ENCODE results near the gene STX18. TPM values are rescaled to one million over a fixed set of nuclear protein-coding genes. Genes with fewer than 3 reads are reported as not detected.

The STX18 gene
- total RNA-seq, 1 experiment from 2014 or later: 18.5 TPM

- intact Hi-C loops (cut with micrococcal nuclease): no loop called here
Measured at GRCh38 chr4:4533461-4534169, 8.2 kb downstream of the STX18 start.

More at GRCh38 chr4:4533461-4534169, 8.2 kb downstream of the STX18 start:
- ChIA-PET POLR2A (no interaction called here), CTCF (no interaction called here), RAD21 (ENCODE audit: low non-redundant PET in 1 of 2, low total read pairs in 2 of 2, uncharacterized antibody in 2 of 2, unreplicated experiment in 2 of 2) (no interaction called here)
- DNase-seq (ENCODE audit: low read depth, low spot score) (no peak), ATAC-seq (no peak)
- TF ChIP-seq REST (IDR thresholded peaks at IDR 0.05; ENCODE audit: low read depth) (no peak), JUND (IDR thresholded peaks at IDR 0.05) (no peak), YY1 (IDR thresholded peaks at IDR 0.05; ENCODE audit: extremely low read depth, insufficient replicate concordance, low read depth, low read length) (no peak), EZH2 (IDR thresholded peaks at IDR 0.05) (no peak), EZH2phosphoT487 (IDR thresholded peaks at IDR 0.05; ENCODE audit: borderline replicate concordance) (no peak), ATF3 (IDR thresholded peaks at IDR 0.05) (no peak), ZFX (IDR thresholded peaks at IDR 0.05) (no peak), ZBTB33 (IDR thresholded peaks at IDR 0.05; ENCODE audit: extremely low read depth, insufficient replicate concordance, low read length) (no peak), SIN3A (IDR thresholded peaks at IDR 0.05; ENCODE audit: low read depth) (no peak), TCF7L2 (IDR thresholded peaks at IDR 0.05; ENCODE audit: borderline replicate concordance, extremely low read depth, insufficient read depth, insufficient read length) (no peak), CBX3 (IDR thresholded peaks at IDR 0.05; ENCODE audit: low read depth) (no peak), CTCF (IDR thresholded peaks at IDR 0.05 in 2 of 3, conservative IDR thresholded peaks at IDR 0.05 in 1 of 3; ENCODE audit: borderline replicate concordance in 1 of 3, insufficient read depth in 1 of 3, low read depth in 2 of 3, low read length in 2 of 3) (no peak), MAX (IDR thresholded peaks at IDR 0.05) (no peak), EGR1 (IDR thresholded peaks at IDR 0.05; ENCODE audit: low read depth) (no peak), CEBPB (IDR thresholded peaks at IDR 0.05; ENCODE audit: low read depth) (no peak), SRF (IDR thresholded peaks at IDR 0.05; ENCODE audit: low read depth) (no peak)
- no peaks in the 10 kb centered on the region for H3K9me2 ChIP-seq (ENCODE audit: insufficient read depth)
- no TSS peak for BruUV-seq (replicated peaks)
- no peak overlapping the region for H2AFZ ChIP-seq (ENCODE audit: low read depth, low read length, poor library complexity, severe bottlenecking)
- H3K79me2 ChIP-seq (ENCODE audit: insufficient read depth, low read length): peaks cover 91% of the 10 kb centered on the region
- no peak overlapping the region for H3K4me3 ChIP-seq (replicated peaks in 1 of 2; ENCODE audit: low read depth in 1 of 2, low read length in 2 of 2)
- H3K9ac ChIP-seq (ENCODE audit: low read length): no peak overlapping the region
- H3K9me3 ChIP-seq (ENCODE audit: control insufficient read depth in 1 of 2, insufficient read depth in 1 of 2, low read depth in 1 of 2, low read length in 2 of 2): no peaks in the 10 kb centered on the region
- no peaks in the 10 kb centered on the region for H4K20me1 ChIP-seq (ENCODE audit: insufficient read depth)
- H3K36me3 ChIP-seq (ENCODE audit: control insufficient read depth in 1 of 2, insufficient read depth in 2 of 2, low read length in 2 of 2): no peaks in the 10 kb centered on the region
- no peaks in the 10 kb centered on the region for H3K27me3 ChIP-seq (ENCODE audit: insufficient read depth, low read length)
- no peak overlapping the region for H3K27ac ChIP-seq (ENCODE audit: low read depth, low read length)
- no peaks in the 10 kb centered on the region for H3K4me1 ChIP-seq (ENCODE audit: control insufficient read depth in 1 of 2, insufficient read depth in 2 of 2, low read length in 2 of 2)
- no peak overlapping the region for H3K4me2 ChIP-seq (ENCODE audit: low read length)
